Liver (tissue), 9 donors: ENCODE measurements around the gene LRMDA. TPM values are rescaled to one million over a fixed set of nuclear protein-coding genes. Genes with fewer than 3 reads are reported as not detected.

Experiments used
- DNase-seq: peaks from one replicate; pipeline ENCODE4 v3.0.0-alpha.2; 2017; ENCODE audit warnings: low spot score
- H3K27ac ChIP-seq, 2 donors: one replicate each; pipeline ENCODE4 v1.7.0; 2013; ENCODE audit warnings: inconsistent platforms in 2 of 2, low read length in 2 of 2, control low read depth in 1 of 2, low read depth in 1 of 2, mild to moderate bottlenecking in 1 of 2
- H3K27me3 ChIP-seq, 4 donors: one replicate each; pipeline versions ENCODE4 v1.6.1 to v1.7.0; 2013; ENCODE audit warnings: low read length in 3 of 4, inconsistent platforms in 1 of 4, mild to moderate bottlenecking in 1 of 4, moderate library complexity in 1 of 4; ENCODE audit not compliant: control insufficient read depth in 4 of 4, insufficient read depth in 4 of 4
- H3K36me3 ChIP-seq, 4 donors: one replicate each; pipeline versions ENCODE4 v1.6.1 to v1.7.0; 2013; ENCODE audit warnings: low read length in 3 of 4, mild to moderate bottlenecking in 3 of 4, low read depth in 1 of 4, moderate library complexity in 1 of 4; ENCODE audit not compliant: control insufficient read depth in 4 of 4, insufficient read depth in 3 of 4
- H3K4me1 ChIP-seq, 4 donors: one replicate each; pipeline versions ENCODE4 v1.6.1 to v1.7.0; 2013; ENCODE audit warnings: low read length in 3 of 4, mild to moderate bottlenecking in 3 of 4, moderate library complexity in 1 of 4; ENCODE audit not compliant: control insufficient read depth in 4 of 4, insufficient read depth in 4 of 4
- H3K4me3 ChIP-seq, 3 donors: one replicate each; pipeline versions ENCODE4 v1.6.1 to v1.7.0; 2013; ENCODE audit warnings: low read length in 3 of 3, control low read depth in 1 of 3, low read depth in 1 of 3, mild to moderate bottlenecking in 1 of 3
- H3K9ac ChIP-seq, 2 donors: one replicate each; pipeline ENCODE4 v1.7.0; 2013; ENCODE audit warnings: low read length in 2 of 2, mild to moderate bottlenecking in 2 of 2, moderate library complexity in 2 of 2, control low read depth in 1 of 2, low read depth in 1 of 2
- H3K9me3 ChIP-seq, 4 donors: one replicate each; pipeline versions ENCODE4 v1.6.1 to v1.7.0; 2013; ENCODE audit warnings: low read length in 3 of 4; ENCODE audit not compliant: control insufficient read depth in 4 of 4
- ATF3 ChIP-seq: IDR thresholded peaks from 2 replicates; pipeline ENCODE4 v1.6.1; 2016; ENCODE audit warnings: antibody characterized with exemption
- FOXA1 ChIP-seq: IDR thresholded peaks from 2 replicates; pipeline ENCODE4 v1.6.1; 2016; ENCODE audit warnings: antibody characterized with exemption
- GABPA ChIP-seq, 2 donors: IDR thresholded peaks in 1 of 2; conservative IDR thresholded peaks in 1 of 2; 2 replicates each; pipeline ENCODE4 v1.6.1; 2016; ENCODE audit warnings: antibody characterized with exemption in 2 of 2, mild to moderate bottlenecking in 1 of 2, moderate library complexity in 1 of 2
- JUND ChIP-seq, 2 donors: IDR thresholded peaks; 2 replicates each; pipeline ENCODE4 v1.6.1; 2016; ENCODE audit warnings: antibody characterized with exemption in 2 of 2
- MAX ChIP-seq: IDR thresholded peaks from 2 replicates; pipeline ENCODE4 v1.6.1; 2016; ENCODE audit warnings: antibody characterized with exemption
- NR2F2 ChIP-seq: IDR thresholded peaks from 2 replicates; pipeline ENCODE4 v1.6.1; 2016; ENCODE audit warnings: antibody characterized with exemption
- RAD21 ChIP-seq, 2 donors: IDR thresholded peaks; 2 replicates each; pipeline ENCODE4 v1.6.1; 2016; ENCODE audit warnings: antibody characterized with exemption in 2 of 2, mild to moderate bottlenecking in 2 of 2
- REST ChIP-seq: IDR thresholded peaks from 2 replicates; pipeline ENCODE4 v1.6.1; 2016; ENCODE audit warnings: antibody characterized with exemption, mild to moderate bottlenecking
- RXRA ChIP-seq, 2 donors: IDR thresholded peaks; 2 replicates each; pipeline ENCODE4 v1.6.1; 2017 to 2018; ENCODE audit warnings: antibody characterized with exemption in 2 of 2, mild to moderate bottlenecking in 1 of 2
- SP1 ChIP-seq: IDR thresholded peaks from 2 replicates; pipeline ENCODE4 v1.6.1; 2018; ENCODE audit warnings: antibody characterized with exemption, mild to moderate bottlenecking
- TAF1 ChIP-seq: conservative IDR thresholded peaks from 2 replicates; pipeline ENCODE4 v1.6.1; 2016; ENCODE audit warnings: antibody characterized with exemption, mild to moderate bottlenecking
- WGBS: extraction: QIAGEN DNeasy Blood & Tissue Kit; methylation state at CpG from one replicate; pipeline ENCODE4 v1.1.7; 2013; 5-methylcytosine and 5-hydroxymethylcytosine counted together
- polyA plus RNA-seq, 2 donors: library from polyadenylated mRNA; stranded (reverse) in 1 of 2; unstranded in 1 of 2; fragments of 200-250 nt in 1 of 2; fragments of >200 nt in 1 of 2; fragmentation: Nextera tagmentation in 1 of 2; extraction: Ambion mirVana in 1 of 2; gene quantifications; one replicate each; pipeline versions ENCODE4 v1.2.1 to v1.2.3, GENCODE V29; 2013 to 2015
- total RNA-seq, 2 donors: library from RNA; depleted of rRNA; stranded (reverse); fragments of >200 nt; gene quantifications; one replicate each; pipeline ENCODE4 v1.2.3, GENCODE V29; 2014
- donor health status: healthy.
- donor health status: healthy.
- donor health status: healthy.
- donor health status: healthy.
- donor health status: healthy.

Gene LRMDA
- total and polyA plus RNA-seq, 4 donors = 7.9 to 15.8 (median 11.3) TPM

- H3K4me3 ChIP-seq = no peak overlapping the region
- WGBS = 91% methylated on average over 11 of the region's 11 CpGs
- no peak for TF ChIP-seq JUND (IDR thresholded peaks at IDR 0.05)
- no peak overlapping the region for H3K27ac ChIP-seq
- no peaks in the 10 kb centered on the region for H3K4me1 ChIP-seq
- H3K27me3 ChIP-seq = no peaks in the 10 kb centered on the region
- DNase-seq = no peak
- H3K9me3 ChIP-seq = no peaks in the 10 kb centered on the region
- H3K9ac ChIP-seq = no peak overlapping the region
- no peaks in the 10 kb centered on the region for H3K36me3 ChIP-seq
These were observed 684.2 kb downstream of the LRMDA start for GRCh38 chr10:76115471-76116155.

- no peak for TF ChIP-seq MAX
- Histone ChIP-seq H3K9me3 (no peaks in the 10 kb centered on the region), H3K27me3 (no peaks in the 10 kb centered on the region), H3K36me3 (no peaks in the 10 kb centered on the region), H3K27ac (no peak overlapping the region), H3K9ac (no peak overlapping the region), H3K4me3 (no peak overlapping the region), H3K4me1 (no peaks in the 10 kb centered on the region)
- WGBS = 79% methylated on average over 3 of the region's 3 CpGs
- DNase-seq = no peak
These were observed 685.1 kb downstream of the LRMDA start for GRCh38 chr10:76116523-76116922.

GRCh38 chr10:76117949-76118348 is 686.5 kb downstream of the LRMDA start:
- H3K36me3 ChIP-seq = no peaks in the 10 kb centered on the region
- no peaks in the 10 kb centered on the region for H3K27me3 ChIP-seq
- no peak overlapping the region for H3K27ac ChIP-seq
- no peaks in the 10 kb centered on the region for H3K9me3 ChIP-seq
- TF ChIP-seq REST = no peak
- no peak for TF ChIP-seq SP1
- no peak for TF ChIP-seq NR2F2
- TF ChIP-seq FOXA1 = no peak
- TF ChIP-seq RXRA (IDR thresholded peaks at IDR 0.05) = no peak
- TF ChIP-seq ATF3 = no peak
- no peak for TF ChIP-seq TAF1
- no peak for TF ChIP-seq JUND (IDR thresholded peaks at IDR 0.05)
- no peak for TF ChIP-seq RAD21 (IDR thresholded peaks at IDR 0.05)
- no peak for TF ChIP-seq GABPA (IDR thresholded peaks at IDR 0.05 in 1 of 2, conservative IDR thresholded peaks at IDR 0.05 in 1 of 2)
- no peaks in the 10 kb centered on the region for H3K4me1 ChIP-seq
- no peak for DNase-seq
- H3K4me3 ChIP-seq = no peak overlapping the region
- H3K9ac ChIP-seq = no peak overlapping the region
